Smooth muscle cell (in vitro differentiated cells): Measurements from ENCODE around the gene TRIL. TPM values are rescaled to one million over a fixed set of nuclear protein-coding genes. Genes with fewer than 3 reads are reported as not detected.

Experiments
- DNase-seq: peaks from one replicate; lab custom pipeline; 2025; ENCODE audit not compliant: unreplicated experiment; lab: John Stamatoyannopoulos, UW
- H2AFZ ChIP-seq: fragments of 200-600 bp; sonication (generic); 2 replicates; pipeline ENCODE4 v1.6.0; 2016; ENCODE audit warnings: antibody characterized with exemption, low read depth, mild to moderate bottlenecking
- H3F3A ChIP-seq: fragments of 200-600 bp; sonication (generic); 2 replicates; pipeline ENCODE4 v1.6.0; 2017; ENCODE audit warnings: antibody characterized with exemption, low read depth
- H3K27ac ChIP-seq: fragments of 200-600 bp; sonication (generic); 2 replicates; pipeline ENCODE4 v1.5.1; 2016; ENCODE audit warnings: low read depth, mild to moderate bottlenecking
- H3K27me3 ChIP-seq: fragments of 200-600 bp; sonication (generic); 2 replicates; pipeline ENCODE4 v1.6.1; 2016; ENCODE audit warnings: low read depth, mild to moderate bottlenecking
- H3K36me3 ChIP-seq: fragments of 200-600 bp; sonication (generic); 2 replicates; pipeline ENCODE4 v1.5.1; 2016; ENCODE audit warnings: low read depth
- H3K4me1 ChIP-seq: fragments of 200-600 bp; sonication (generic); 2 replicates; pipeline ENCODE4 v1.5.1; 2016; ENCODE audit warnings: low read depth
- H3K4me2 ChIP-seq: fragments of 200-600 bp; sonication (generic); 2 replicates; pipeline ENCODE4 v1.6.0; 2016; ENCODE audit warnings: mild to moderate bottlenecking
- H3K4me3 ChIP-seq: fragments of 200-600 bp; sonication (generic); 2 replicates; pipeline ENCODE4 v1.5.1; 2016; ENCODE audit warnings: mild to moderate bottlenecking
- H3K79me2 ChIP-seq: fragments of 200-600 bp; sonication (generic); 2 replicates; pipeline ENCODE4 v1.6.0; 2016; ENCODE audit warnings: low read depth, mild to moderate bottlenecking
- H3K9ac ChIP-seq: fragments of 200-600 bp; sonication (generic); 2 replicates; pipeline ENCODE4 v1.6.0; 2016; ENCODE audit warnings: low read depth
- H3K9me3 ChIP-seq: fragments of 200-600 bp; sonication (generic); replicated peaks from 2 replicates; pipeline ENCODE4 v1.5.1; 2016; ENCODE audit warnings: low read depth
- H4K20me1 ChIP-seq: fragments of 200-600 bp; sonication (generic); 2 replicates; pipeline ENCODE4 v1.6.0; 2016; ENCODE audit warnings: low read depth
- CTCF ChIP-seq: fragments of 200-600 bp; sonication (generic); IDR thresholded peaks from 2 replicates; pipeline ENCODE4 v1.5.1; 2017; ENCODE audit warnings: borderline replicate concordance, mild to moderate bottlenecking, antibody characterized with exemption; ENCODE audit not compliant: insufficient read depth, poor library complexity, severe bottlenecking
- WGBS: methylation state at CpG from one replicate; pipeline ENCODE4 v1.1.7; 2016; ENCODE audit warnings: low lambda C conversion rate; 5-methylcytosine and 5-hydroxymethylcytosine counted together
- polyA plus RNA-seq: library from polyadenylated mRNA; unstranded; fragments of >200 nt; fragmentation: Nextera tagmentation; extraction: Ambion mirVana; gene quantifications from 2 replicates; pipeline ENCODE4 v1.2.1, GENCODE V29; 2016
- total RNA-seq: library from RNA; depleted of rRNA; stranded (reverse); fragments of >200 nt; gene quantifications from 2 replicates; pipeline ENCODE4 v1.2.3, GENCODE V29; 2014

The TRIL gene
- total and polyA plus RNA-seq, 2 experiments from 2014 or later = 11.0 to 11.1 TPM

GRCh38 chr7:28979776-28980175 lies 21.6 kb upstream of the TRIL start:
- no peak overlapping the region for H3K4me3 ChIP-seq
- H2AFZ ChIP-seq = no peak overlapping the region
- peak overlapping the region; percentile 83 for H3K27ac ChIP-seq
- peaks cover 27% of the 10 kb centered on the region for H3K4me1 ChIP-seq
- no peaks in the 10 kb centered on the region for H3K36me3 ChIP-seq
- H3F3A ChIP-seq = peaks cover 26% of the 10 kb centered on the region
- H3K9me3 ChIP-seq = no peaks in the 10 kb centered on the region
- no peaks in the 10 kb centered on the region for H3K79me2 ChIP-seq
- no peaks in the 10 kb centered on the region for H3K27me3 ChIP-seq
- WGBS = 21% methylated on average over 3 of the region's 3 CpGs
- H3K9ac ChIP-seq = no peak overlapping the region
- TF ChIP-seq CTCF = no peak
- H4K20me1 ChIP-seq = no peaks in the 10 kb centered on the region
- DNase-seq = no peak
- H3K4me2 ChIP-seq = peak overlapping the region; percentile 79

- no peak overlapping the region for H2AFZ ChIP-seq
- no peak overlapping the region for H3K4me3 ChIP-seq
- H3K4me2 ChIP-seq = no peak overlapping the region
- peaks cover 26% of the 10 kb centered on the region for H3F3A ChIP-seq
- no peaks in the 10 kb centered on the region for H3K36me3 ChIP-seq
- H3K4me1 ChIP-seq = peaks cover 17% of the 10 kb centered on the region
- H3K27me3 ChIP-seq = no peaks in the 10 kb centered on the region
- H4K20me1 ChIP-seq = no peaks in the 10 kb centered on the region
- peaks cover under 1% of the 10 kb centered on the region for H3K9me3 ChIP-seq
- H3K27ac ChIP-seq = no peak overlapping the region
- TF ChIP-seq CTCF = no peak
- no peak for DNase-seq
- H3K79me2 ChIP-seq = no peaks in the 10 kb centered on the region
- H3K9ac ChIP-seq = no peak overlapping the region
- WGBS = 0% methylated on average over 1 of the region's 1 CpG
These were observed 19.8 kb upstream of the TRIL start for GRCh38 chr7:28977881-28978280.

- Histone ChIP-seq H3K9me3 (peaks cover 14% of the 10 kb centered on the region), H3K4me1 (peaks cover 9% of the 10 kb centered on the region), H3K36me3 (no peaks in the 10 kb centered on the region), H3K27ac (no peak overlapping the region), H3K4me3 (no peak overlapping the region), H3K79me2 (no peaks in the 10 kb centered on the region), H3F3A (peaks cover 21% of the 10 kb centered on the region), H3K9ac (no peak overlapping the region), H3K4me2 (no peak overlapping the region), H4K20me1 (no peaks in the 10 kb centered on the region), H2AFZ (no peak overlapping the region), H3K27me3 (no peaks in the 10 kb centered on the region)
- no peak for TF ChIP-seq CTCF
- 60% methylated on average over 3 of the region's 3 CpGs for WGBS
- DNase-seq = no peak
These were observed 17.9 kb upstream of the TRIL start for GRCh38 chr7:28976022-28976421.

GRCh38 chr7:28973591-28973990 lies 15.5 kb upstream of the TRIL start:
- H3K79me2 ChIP-seq = no peaks in the 10 kb centered on the region
- H3K9me3 ChIP-seq = peaks cover 14% of the 10 kb centered on the region
- H3F3A ChIP-seq = peaks cover 4% of the 10 kb centered on the region
- H3K9ac ChIP-seq = no peak overlapping the region
- no peaks in the 10 kb centered on the region for H3K36me3 ChIP-seq
- H3K4me1 ChIP-seq = no peaks in the 10 kb centered on the region
- H3K27ac ChIP-seq = no peak overlapping the region
- no peaks in the 10 kb centered on the region for H4K20me1 ChIP-seq
- WGBS = 91% methylated on average over 3 of the region's 3 CpGs
- no peaks in the 10 kb centered on the region for H3K27me3 ChIP-seq
- H3K4me3 ChIP-seq = no peak overlapping the region
- H3K4me2 ChIP-seq = no peak overlapping the region
- H2AFZ ChIP-seq = no peak overlapping the region
- DNase-seq = no peak
- TF ChIP-seq CTCF = no peak
